Stimulated activated CD8-positive, alpha-beta memory T cell treated with anti-CD3 and anti-CD28 coated beads, Interleukin-15, amount 100 ng/mL, for 4 hours (primary cell): ENCODE data around the gene PCSK6.
"Not testable (repeated sequence)": the region's sequence is repeated elsewhere in the genome, so short reads cannot be mapped to it uniquely, and the experiment has no call there.

ENCODE experiments used
- DNase-seq, 2 donors: peaks; one replicate each; pipeline ENCODE4 v3.0.0-alpha.2; 2020; ENCODE audit warnings: low read depth in 2 of 2

PCSK6 gene

GRCh38 chr15:101463270-101463669 lies 26.2 kb downstream of the PCSK6 start:
- no peak for DNase-seq

GRCh38 chr15:101461097-101461496 lies 28.4 kb downstream of the PCSK6 start:
- no peak for DNase-seq

GRCh38 chr15:101459579-101460300 lies 29.8 kb downstream of the PCSK6 start:
- no peak for DNase-seq

GRCh38 chr15:101458908-101459578 lies 30.5 kb downstream of the PCSK6 start:
- DNase-seq = no peak

GRCh38 chr15:101458158-101458900 lies 31.2 kb downstream of the PCSK6 start:
- DNase-seq = no peak

- no peak for DNase-seq
These were observed 31.8 kb downstream of the PCSK6 start for GRCh38 chr15:101457696-101458095.

- no peak for DNase-seq
These were observed 33.3 kb downstream of the PCSK6 start for GRCh38 chr15:101456057-101456739.

GRCh38 chr15:101455291-101456025 lies 34.0 kb downstream of the PCSK6 start:
- DNase-seq = no peak

GRCh38 chr15:101454781-101455180 lies 34.7 kb downstream of the PCSK6 start:
- DNase-seq = not testable (repeated sequence)

GRCh38 chr15:101454365-101454764 lies 35.1 kb downstream of the PCSK6 start:
- DNase-seq = no peak

GRCh38 chr15:101453123-101454120 lies 36.1 kb downstream of the PCSK6 start:
- no peak for DNase-seq

GRCh38 chr15:101452572-101452971 lies 36.9 kb downstream of the PCSK6 start:
- no peak for DNase-seq

GRCh38 chr15:101451846-101452245 lies 37.7 kb downstream of the PCSK6 start:
- DNase-seq = no peak

GRCh38 chr15:101451266-101451799 lies 38.2 kb downstream of the PCSK6 start:
- no peak for DNase-seq

GRCh38 chr15:101450403-101451265 lies 38.9 kb downstream of the PCSK6 start:
- no peak for DNase-seq

- DNase-seq = no peak
These were observed 39.8 kb downstream of the PCSK6 start for GRCh38 chr15:101449471-101450402.

GRCh38 chr15:101448336-101448735 lies 41.2 kb downstream of the PCSK6 start:
- DNase-seq = no peak

- DNase-seq = no peak
These were observed 41.9 kb downstream of the PCSK6 start for GRCh38 chr15:101447561-101448071.
